Left lung (tissue), 10 donors: ENCODE measurements around the gene PNKD. TPM values are rescaled to one million over a fixed set of nuclear protein-coding genes. Genes with fewer than 3 reads are reported as not detected.
"Not testable (repeated sequence)": the region's sequence is repeated elsewhere in the genome, so short reads cannot be mapped to it uniquely, and the experiment has no call there.

Source experiments
- ATAC-seq: fragments of 200-7000 bp; cut with Tn5 transposase; one replicate; pipeline ENCODE4 v1.9.1; 2020; ENCODE audit warnings: moderate library complexity
- DNase-seq, 4 donors: peaks; one replicate each; pipeline ENCODE4 v3.0.0-alpha.2; 2013 to 2020
- H3K27ac ChIP-seq, 2 donors: fragments of 200-600 bp; sonication (generic) in 1 of 2; one replicate each; pipeline versions ENCODE4 v1.5.0 to v1.8.0; 2020 to 2021
- H3K27me3 ChIP-seq, 2 donors: fragments of 200-600 bp; sonication (generic) in 1 of 2; one replicate each; pipeline versions ENCODE4 v1.5.0 to v1.8.0; 2020 to 2021
- H3K36me3 ChIP-seq, 2 donors: fragments of 200-600 bp; sonication (generic) in 1 of 2; one replicate each; pipeline versions ENCODE4 v1.5.0 to v1.8.0; 2020 to 2021
- H3K4me1 ChIP-seq, 2 donors: fragments of 200-600 bp; one replicate each; pipeline ENCODE4 v1.8.0; 2021
- H3K4me3 ChIP-seq, 2 donors: fragments of 200-600 bp; sonication (generic) in 1 of 2; one replicate each; pipeline versions ENCODE4 v1.5.0 to v1.8.0; 2020 to 2021; ENCODE audit warnings: mild to moderate bottlenecking in 1 of 2
- H3K9me3 ChIP-seq, 2 donors: fragments of 200-600 bp; sonication (generic) in 1 of 2; one replicate each; pipeline versions ENCODE4 v1.5.0 to v1.8.0; 2020 to 2021
- intact Hi-C, 2 donors: fragments of 100-400 bp; cut with DNase I; formaldehyde crosslinking; loops; one replicate each; pipeline versions ENCODE4 v1.11.2 to v1.14.2; 2022
- polyA plus RNA-seq, 6 donors: library from polyadenylated mRNA; unstranded; fragments of 120-200 nt; gene quantifications; one replicate each; pipeline ENCODE4 v1.2.1, GENCODE V29; 2013; ENCODE audit not compliant: insufficient read length in 6 of 6
- total RNA-seq, 2 donors: library from RNA; stranded (reverse); fragmentation: NEBNext Ultra II Directional; extraction: Animal tissue kit (Norgen Biotek cat#: 25700); gene quantifications; one replicate each; pipeline ENCODE4 v1.2.1, GENCODE V29; 2021
- TF ChIP-seq, protein P1 (sequence below), 2 donors: fragments of 200-600 bp; sonication (generic) in 1 of 2; IDR thresholded peaks; one replicate each; pipeline versions ENCODE4 v1.5.0 to v1.8.0; 2021; ENCODE audit warnings: antibody characterized with exemption in 2 of 2
- donor health status: DM: no; HTN: yes; CAD: no.
- donor health status: DM: no; HTN: no; CAD: no.

Gene PNKD
- total and polyA plus RNA-seq, 8 donors = 58.2 to 96.8 (median 62.4) TPM

DNA sequence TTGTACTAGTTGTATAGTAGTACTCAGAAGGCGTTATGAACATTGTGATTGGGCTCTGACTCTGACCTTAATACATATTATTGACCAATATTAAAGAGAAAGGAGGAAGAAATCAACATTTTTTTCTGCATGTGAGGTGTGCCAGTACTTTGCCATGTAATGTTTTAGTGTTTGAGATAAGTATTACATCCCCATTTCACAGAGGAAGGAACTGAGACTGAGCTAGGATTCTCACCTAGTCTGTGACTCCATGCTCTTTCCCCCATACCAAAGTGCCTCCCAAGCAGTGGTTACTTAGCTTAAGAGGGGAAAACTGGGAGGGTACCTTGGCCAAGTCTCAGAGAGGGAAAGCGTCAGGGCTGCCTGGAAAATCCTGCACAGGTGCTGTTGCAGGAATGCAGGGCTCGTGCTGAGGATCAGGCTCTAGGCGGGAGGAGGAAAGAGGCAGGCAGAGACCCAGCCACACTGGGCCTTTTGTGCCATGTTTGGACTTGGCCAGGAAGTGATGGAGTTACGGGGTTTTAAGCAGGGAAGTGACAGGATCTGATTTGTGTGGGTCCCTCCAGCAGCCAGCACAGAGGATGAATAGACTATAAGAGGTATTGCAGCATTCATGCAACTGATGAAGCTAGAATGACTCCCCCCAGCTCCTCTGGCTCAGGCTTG lies 1.7 kb downstream of the PNKD start:
- H3K4me3 ChIP-seq = peak overlapping the region in 1 of 2 donors; percentile 84
- TF ChIP-seq, protein P1, sequence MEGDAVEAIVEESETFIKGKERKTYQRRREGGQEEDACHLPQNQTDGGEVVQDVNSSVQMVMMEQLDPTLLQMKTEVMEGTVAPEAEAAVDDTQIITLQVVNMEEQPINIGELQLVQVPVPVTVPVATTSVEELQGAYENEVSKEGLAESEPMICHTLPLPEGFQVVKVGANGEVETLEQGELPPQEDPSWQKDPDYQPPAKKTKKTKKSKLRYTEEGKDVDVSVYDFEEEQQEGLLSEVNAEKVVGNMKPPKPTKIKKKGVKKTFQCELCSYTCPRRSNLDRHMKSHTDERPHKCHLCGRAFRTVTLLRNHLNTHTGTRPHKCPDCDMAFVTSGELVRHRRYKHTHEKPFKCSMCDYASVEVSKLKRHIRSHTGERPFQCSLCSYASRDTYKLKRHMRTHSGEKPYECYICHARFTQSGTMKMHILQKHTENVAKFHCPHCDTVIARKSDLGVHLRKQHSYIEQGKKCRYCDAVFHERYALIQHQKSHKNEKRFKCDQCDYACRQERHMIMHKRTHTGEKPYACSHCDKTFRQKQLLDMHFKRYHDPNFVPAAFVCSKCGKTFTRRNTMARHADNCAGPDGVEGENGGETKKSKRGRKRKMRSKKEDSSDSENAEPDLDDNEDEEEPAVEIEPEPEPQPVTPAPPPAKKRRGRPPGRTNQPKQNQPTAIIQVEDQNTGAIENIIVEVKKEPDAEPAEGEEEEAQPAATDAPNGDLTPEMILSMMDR (IDR thresholded peaks at IDR 0.05) = no peak
- H3K36me3 ChIP-seq = peaks cover 0 to 48% of the 10 kb centered on the region in 2 donors
- H3K9me3 ChIP-seq = no peaks in the 10 kb centered on the region
- ATAC-seq (no peak), DNase-seq (no peak)
- peaks cover 34 to 70% of the 10 kb centered on the region in 2 donors for H3K4me1 ChIP-seq
- peak overlapping the region; percentile 20 to 78 for H3K27ac ChIP-seq
- no peaks in the 10 kb centered on the region for H3K27me3 ChIP-seq
- intact Hi-C loops = loop anchor here in 1 of 2 donors (10.0 kb wide), 1 partner anchor 123 kb away; the partner anchor contains the start of gene CTDSP1

- Histone ChIP-seq H3K4me1 (peaks cover 34 to 72% of the 10 kb centered on the region in 2 donors), H3K36me3 (peaks cover 0 to 48% of the 10 kb centered on the region in 2 donors), H3K27me3 (no peaks in the 10 kb centered on the region), H3K4me3 (no peak overlapping the region), H3K27ac (peak overlapping the region; percentile 48 to 76), H3K9me3 (no peaks in the 10 kb centered on the region)
- intact Hi-C loops = loop anchor here in 1 of 2 donors (10.0 kb wide), 1 partner anchor 122 kb away; the partner anchor contains the start of gene CTDSP1
- peak; percentile 66 for ATAC-seq
- peak; percentile 74 to 91 (median 87) for DNase-seq
- TF ChIP-seq, protein P1 (IDR thresholded peaks at IDR 0.05) = peak; percentile 80 to 86
Observed at GRCh38 chr2:218272531-218273212, 2.4 kb downstream of the PNKD start.

DNA sequence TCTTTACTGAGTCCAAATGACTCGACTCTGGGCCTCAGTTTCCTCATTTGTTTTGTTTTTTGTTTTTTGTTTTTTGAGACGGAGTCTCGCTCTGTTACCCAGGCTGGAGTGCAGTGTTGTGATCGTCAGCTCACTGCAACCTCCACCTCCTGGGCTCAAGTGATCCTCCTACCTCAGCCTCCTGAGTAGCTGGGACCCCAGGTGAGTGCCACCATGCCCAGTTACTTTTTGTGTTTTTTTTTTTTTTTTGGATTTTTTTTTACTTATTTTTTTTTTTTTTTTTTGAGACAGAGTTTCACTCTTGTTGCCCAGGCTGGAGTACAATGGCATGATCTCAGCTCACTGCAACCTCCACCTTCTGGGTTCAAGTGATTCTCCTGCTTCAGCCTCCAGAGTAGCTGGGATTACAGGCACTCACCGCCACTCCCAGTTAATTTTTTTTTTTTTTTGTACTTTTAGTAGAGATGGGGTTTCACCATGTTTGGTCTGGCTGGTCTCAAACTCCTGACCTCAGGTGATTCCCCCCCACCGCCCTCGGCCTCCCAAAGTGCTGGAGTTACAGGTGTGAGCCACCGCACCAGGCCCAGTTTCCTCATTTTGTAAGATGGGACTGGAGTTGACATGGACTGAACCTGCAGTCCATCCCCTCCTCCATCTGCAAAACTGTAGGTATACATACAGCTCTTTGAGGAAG lies 3.0 kb downstream of the PNKD start:
- not testable (repeated sequence) for H3K27me3 ChIP-seq, ATAC-seq, H3K9me3 ChIP-seq, DNase-seq, H3K4me3 ChIP-seq
- Histone ChIP-seq H3K4me1 (peaks cover 34 to 68% of the 10 kb centered on the region in 2 donors), H3K36me3 (peaks cover 0 to 52% of the 10 kb centered on the region in 2 donors), H3K27ac (peak overlapping the region; percentile 48 to 76)
- intact Hi-C loops = loop anchor here in 1 of 2 donors (10.0 kb wide), 1 partner anchor 121 kb away; the partner anchor contains the start of gene CTDSP1

DNA sequence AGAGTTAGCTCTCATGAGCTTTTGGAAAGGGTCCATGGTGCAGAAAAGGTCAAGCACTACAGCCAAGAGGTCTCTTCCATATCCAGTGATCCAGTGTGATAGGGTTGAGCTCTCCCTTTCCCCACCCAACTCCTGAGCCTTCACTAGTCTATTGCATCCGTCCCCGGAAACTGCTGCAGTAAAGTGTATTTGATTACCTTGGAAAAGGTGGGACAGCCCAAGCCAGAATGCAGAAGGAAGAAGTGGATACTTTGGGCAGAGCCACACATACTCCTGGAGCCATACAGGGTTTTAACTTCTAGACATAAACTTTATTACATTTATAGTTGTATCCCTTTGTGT lies 3.6 kb downstream of the PNKD start:
- H3K4me1 ChIP-seq = peaks cover 31 to 65% of the 10 kb centered on the region in 2 donors
- intact Hi-C loops = loop anchor here in 1 of 2 donors (10.0 kb wide), 1 partner anchor 121 kb away; the partner anchor contains the start of gene CTDSP1
- no peak for DNase-seq
- TF ChIP-seq, protein P1 (IDR thresholded peaks at IDR 0.05) = no peak
- H3K27me3 ChIP-seq = no peaks in the 10 kb centered on the region
- peak overlapping the region in 1 of 2 donors; percentile 43 for H3K27ac ChIP-seq
- H3K4me3 ChIP-seq = no peak overlapping the region
- ATAC-seq = no peak
- H3K36me3 ChIP-seq = peaks cover 0 to 57% of the 10 kb centered on the region in 2 donors
- H3K9me3 ChIP-seq = no peaks in the 10 kb centered on the region

DNA sequence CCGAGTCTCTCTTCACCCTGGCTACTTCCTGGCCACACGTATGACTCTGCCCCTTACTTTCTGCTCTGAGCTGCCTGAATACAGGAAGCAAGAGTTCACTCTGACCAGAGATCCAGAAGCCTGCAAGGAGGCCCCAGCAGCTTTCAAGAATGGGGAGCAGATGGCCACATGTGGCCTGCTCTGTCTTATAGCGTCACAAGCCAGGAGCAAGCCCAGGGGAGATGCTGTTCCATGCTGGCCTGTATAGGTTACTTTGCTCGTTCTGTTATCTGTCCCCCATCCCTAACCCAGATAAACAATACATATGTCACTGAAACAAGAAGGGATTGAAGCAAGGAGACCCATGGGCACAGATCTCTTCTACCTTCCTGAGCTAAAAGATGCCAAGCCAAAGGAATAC lies 4.3 kb downstream of the PNKD start:
- intact Hi-C loops = loop anchor here in 1 of 2 donors (10.0 kb wide), 1 partner anchor 120 kb away; the partner anchor contains the start of gene CTDSP1
- H3K4me3 ChIP-seq = no peak overlapping the region
- peaks cover 27 to 62% of the 10 kb centered on the region in 2 donors for H3K4me1 ChIP-seq
- peak overlapping the region in 1 of 2 donors; percentile 43 for H3K27ac ChIP-seq
- DNase-seq (no peak), ATAC-seq (no peak)
- H3K27me3 ChIP-seq = no peaks in the 10 kb centered on the region
- peaks cover 0 to 64% of the 10 kb centered on the region in 2 donors for H3K36me3 ChIP-seq
- H3K9me3 ChIP-seq = no peaks in the 10 kb centered on the region
- TF ChIP-seq, protein P1 (IDR thresholded peaks at IDR 0.05) = no peak
